Kidney epithelial cell (primary cell): Measurements from ENCODE around the gene DIP2C. TPM values are rescaled to one million over a fixed set of nuclear protein-coding genes. Genes with fewer than 3 reads are reported as not detected.

ENCODE experiments used
- DNase-seq: peaks from one replicate; pipeline ENCODE4 v3.0.0-alpha.2; 2010; ENCODE audit warnings: low read depth
- H3K27me3 ChIP-seq: 2 replicates; pipeline ENCODE4 v1.6.0; 2011; ENCODE audit warnings: low read length; ENCODE audit not compliant: control insufficient read depth, insufficient read depth
- H3K36me3 ChIP-seq: 2 replicates; pipeline ENCODE4 v1.5.1; 2011; ENCODE audit warnings: low read length; ENCODE audit not compliant: control insufficient read depth, insufficient read depth
- H3K4me3 ChIP-seq: 2 replicates; pipeline ENCODE4 v1.5.1; 2011; ENCODE audit warnings: low read depth, mild to moderate bottlenecking, control low read depth, low read length
- CTCF ChIP-seq: IDR thresholded peaks from 2 replicates; pipeline ENCODE4 v1.5.1; 2011; ENCODE audit warnings: mild to moderate bottlenecking, moderate library complexity, low read length, control low read depth, inconsistent platforms; ENCODE audit not compliant: insufficient read depth, poor library complexity, severe bottlenecking
- total RNA-seq: library from RNA; depleted of rRNA; stranded (reverse); fragments of >200 nt; gene quantifications from 2 replicates; pipeline ENCODE4 v1.2.3, GENCODE V29; 2015

Gene DIP2C
- total RNA-seq, 1 donor from 2014 or later, result 19.2 TPM

GRCh38 chr10:275680-276079, 413.8 kb downstream of the DIP2C start:
- Histone ChIP-seq H3K36me3 (no peaks in the 10 kb centered on the region), H3K4me3 (no peak overlapping the region)
- TF ChIP-seq CTCF, result no peak

DNA sequence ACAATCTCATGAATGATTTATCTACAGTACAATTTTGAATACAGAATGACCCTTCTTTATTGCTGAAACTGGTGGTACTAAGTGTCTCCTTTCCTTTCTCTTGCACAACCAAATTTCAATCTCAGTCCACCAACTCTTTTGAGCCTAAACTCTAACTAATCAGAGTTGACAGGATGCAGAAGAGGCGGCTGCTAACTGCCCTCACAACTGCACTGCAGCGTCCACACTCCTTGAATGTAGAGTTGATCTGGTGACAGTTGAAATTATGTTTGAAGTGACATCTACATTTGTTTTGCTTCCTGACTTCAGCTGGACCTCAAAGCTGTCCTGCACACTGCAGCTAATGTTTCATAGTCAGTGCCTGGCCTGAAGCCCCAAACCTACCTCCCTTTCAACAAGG, 414.6 kb downstream of the DIP2C start:
- Histone ChIP-seq H3K4me3 (no peak overlapping the region), H3K36me3 (no peaks in the 10 kb centered on the region), H3K27me3 (no peaks in the 10 kb centered on the region)
- DNase-seq, result no peak
- no peak for TF ChIP-seq CTCF

More at GRCh38 chr10:275680-276079, 413.8 kb downstream of the DIP2C start:
- H3K27me3 ChIP-seq, result no peaks in the 10 kb centered on the region
- DNase-seq, result no peak

- no peak for TF ChIP-seq CTCF
- Histone ChIP-seq H3K27me3 (no peaks in the 10 kb centered on the region), H3K36me3 (no peaks in the 10 kb centered on the region), H3K4me3 (no peak overlapping the region)
- DNase-seq, result no peak
These were observed 416.4 kb downstream of the DIP2C start for GRCh38 chr10:273088-273487.

- no peak for TF ChIP-seq CTCF
- Histone ChIP-seq H3K27me3 (no peaks in the 10 kb centered on the region), H3K4me3 (no peak overlapping the region), H3K36me3 (no peaks in the 10 kb centered on the region)
- no peak for DNase-seq
These were observed 417.7 kb downstream of the DIP2C start for GRCh38 chr10:271722-272121.

- no peak for TF ChIP-seq CTCF
- Histone ChIP-seq H3K36me3 (no peaks in the 10 kb centered on the region), H3K4me3 (no peak overlapping the region), H3K27me3 (no peaks in the 10 kb centered on the region)
- DNase-seq, result no peak
These were observed 418.3 kb downstream of the DIP2C start for GRCh38 chr10:271201-271600.

GRCh38 chr10:269440-270074, 419.9 kb downstream of the DIP2C start:
- H3K36me3 ChIP-seq, result no peaks in the 10 kb centered on the region
- DNase-seq, result no peak
- no peaks in the 10 kb centered on the region for H3K27me3 ChIP-seq
- no peak for TF ChIP-seq CTCF
- H3K4me3 ChIP-seq, result no peak overlapping the region
